Measurements from ENCODE around the gene TRIM56.

- TF ChIP-seq CTCF (IDR thresholded peaks at IDR 0.05) (no peak), POLR2A (IDR thresholded peaks at IDR 0.05) (no peak)
These were observed 24.3 kb upstream of the TRIM56 start for GRCh38 chr7:101060992-101061391.

Measured in heart left ventricle (tissue), 13 donors.